Heart left ventricle (tissue), 16 donors: Measurements from ENCODE around the gene COX5B. TPM values are rescaled to one million over a fixed set of nuclear protein-coding genes. Genes with fewer than 3 reads are reported as not detected.

ENCODE experiments used
- ATAC-seq, 4 donors: fragments of 200-7000 bp; cut with Tn5 transposase; one replicate each; pipeline ENCODE4 v1.9.1; 2020 to 2022; ENCODE audit warnings: moderate library complexity in 4 of 4, mild to moderate bottlenecking in 3 of 4, moderate number of reproducible peaks in 1 of 4
- DNase-seq, 5 donors: peaks; one replicate each; pipeline ENCODE4 v3.0.0-alpha.2; 2020
- H3K27ac ChIP-seq, 12 donors: fragments of 200-600 bp; sonication (generic) in 4 of 12; one replicate each; pipeline versions ENCODE4 v1.5.0 to v1.8.0; 2016 to 2022; ENCODE audit warnings: mild to moderate bottlenecking in 2 of 12
- H3K27me3 ChIP-seq, 9 donors: fragments of 200-600 bp; sonication (generic) in 2 of 9; one replicate each; pipeline versions ENCODE4 v1.5.1 to v1.8.0; 2016 to 2022; ENCODE audit warnings: mild to moderate bottlenecking in 3 of 9
- H3K36me3 ChIP-seq, 9 donors: fragments of 200-600 bp; sonication (generic) in 2 of 9; one replicate each; pipeline versions ENCODE4 v1.5.0 to v1.8.0; 2018 to 2022; ENCODE audit warnings: mild to moderate bottlenecking in 2 of 9
- H3K4me1 ChIP-seq, 12 donors: fragments of 200-600 bp; sonication (generic) in 4 of 12; one replicate each; pipeline versions ENCODE4 v1.5.0 to v1.8.0; 2016 to 2022; ENCODE audit warnings: mild to moderate bottlenecking in 3 of 12
- H3K4me3 ChIP-seq, 12 donors: fragments of 200-600 bp; sonication (generic) in 4 of 12; one replicate each; pipeline versions ENCODE4 v1.5.0 to v1.8.0; 2017 to 2022; ENCODE audit warnings: mild to moderate bottlenecking in 9 of 12, moderate library complexity in 4 of 12
- H3K9me3 ChIP-seq, 12 donors: fragments of 200-600 bp; sonication (generic) in 4 of 12; one replicate each; pipeline versions ENCODE4 v1.5.0 to v1.8.0; 2016 to 2022; ENCODE audit warnings: mild to moderate bottlenecking in 1 of 12
- CTCF ChIP-seq, 12 donors: fragments of 200-600 bp; sonication (generic) in 4 of 12; IDR thresholded peaks; one replicate each; pipeline versions ENCODE4 v1.5.0 to v1.8.0; 2018 to 2022; ENCODE audit warnings: antibody characterized with exemption in 12 of 12, mild to moderate bottlenecking in 5 of 12
- POLR2A ChIP-seq, 2 donors: fragments of 450-650 bp; IDR thresholded peaks; one replicate each; pipeline ENCODE4 v1.6.1; 2017; ENCODE audit warnings: antibody characterized with exemption in 2 of 2, mild to moderate bottlenecking in 2 of 2, moderate library complexity in 2 of 2
- WGBS, 4 donors: extraction: QIAGEN DNeasy Blood & Tissue Kit in 2 of 4; methylation state at CpG; one replicate each; pipeline versions ENCODE4 v1.1.5 to v1.1.7; 2013 to 2018; 5-methylcytosine and 5-hydroxymethylcytosine counted together
- intact Hi-C, 10 donors: fragments of 100-400 bp; cut with DNase I; formaldehyde crosslinking; loops; one replicate each; pipeline versions ENCODE4 v1.11.1 to v1.14.2; 2022
- polyA plus RNA-seq, 2 donors: library from polyadenylated mRNA; stranded (reverse); fragments of 200-250 nt; gene quantifications; one replicate each; pipeline ENCODE4 v1.2.3, GENCODE V29; 2013
- total RNA-seq, 9 donors: library from RNA; depleted of rRNA in 2 of 9; stranded (reverse); fragments of >200 nt in 2 of 9; fragmentation: NEBNext Ultra II Directional in 3 of 9; extraction: Animal tissue kit (Norgen Biotek cat#: 25700) in 3 of 9; gene quantifications; one replicate each; pipeline versions ENCODE4 v1.1.0 to v1.2.4, GENCODE V29; 2016 to 2023
- donor health status: ischemic (EF 13 %, LVEDD 7.1; RV severe dilation, severe dysfunction).
- donor health status: healthy with polysubstance abuse.
- donor health status: DM: no; HTN: yes; CAD: no.
- donor health status: DM: no; HTN: no; CAD: no.
- donor health status: ischemic (EF 25% LVEDD 6.9; RV normal size, moderate dysfunction).
- donor health status: ischemic (EF 25% LVEDD 5.7; RV mildly dilated, moderate dysfunction).
- donor health status: healthy.
- donor health status: DM: yes; HTN: yes; CAD: no.
- donor health status: ischemic (EF 35%, LVEDD 5.7; RV mildly dilated, moderate dysfunction).
- donor health status: nonischemic (EF 11% LVEDD 7.7; RV severe dilation, severe dysfunction).
- donor health status: DM: yes; HTN: yes; CAD: no.
- donor health status: PGD.
- donor health status: ischemic (EF 29% LVEDD 5.4; RV normal size, mild dysfunction).
- donor health status: nonischemic (EF 23%, LVEDD 6.1; RV moderate dilation, normal function).

The COX5B gene
- total and polyA plus RNA-seq, 11 donors = 745 to 4,214 (median 1,226) TPM

GRCh38 chr2:97688062-97688827 lies 42.4 kb downstream of the COX5B start:
- ATAC-seq = no peak
- Histone ChIP-seq H3K27ac (no peak overlapping the region), H3K4me3 (no peak overlapping the region), H3K36me3 (no peaks in the 10 kb centered on the region), H3K9me3 (peaks cover 0 to 4% (median 0%) of the 10 kb centered on the region in 12 donors), H3K4me1 (no peaks in the 10 kb centered on the region), H3K27me3 (no peaks in the 10 kb centered on the region)
- TF ChIP-seq POLR2A (IDR thresholded peaks at IDR 0.05) (no peak), CTCF (IDR thresholded peaks at IDR 0.05) (no peak)
- 91 to 95% (median 93%) methylated on average over 9 to 11 of the region's 11 CpGs for WGBS, 4 donors
- no peak for DNase-seq
- intact Hi-C loops = no loop called here

GRCh38 chr2:97691166-97691565 lies 45.3 kb downstream of the COX5B start:
- DNase-seq = no peak
- Histone ChIP-seq H3K36me3 (no peaks in the 10 kb centered on the region), H3K4me3 (no peak overlapping the region), H3K27ac (no peak overlapping the region), H3K9me3 (peaks cover 0 to 8% (median 0%) of the 10 kb centered on the region in 12 donors), H3K4me1 (no peaks in the 10 kb centered on the region), H3K27me3 (no peaks in the 10 kb centered on the region)
- WGBS, 4 donors = 52 to 75% (median 66%) methylated on average over 4 to 6 of the region's 6 CpGs
- TF ChIP-seq CTCF (IDR thresholded peaks at IDR 0.05) = no peak
- no peak for TF ChIP-seq POLR2A (IDR thresholded peaks at IDR 0.05)
- ATAC-seq = no peak
- intact Hi-C loops = loop anchor here in 2 of 10 donors (10.0 kb wide), 1 partner anchor 96 kb away; no protein-coding TSS in a partner anchor

GRCh38 chr2:97693476-97693875 lies 47.6 kb downstream of the COX5B start:
- H3K36me3 ChIP-seq = no peaks in the 10 kb centered on the region
- H3K9me3 ChIP-seq = peaks cover 0 to 8% (median 0%) of the 10 kb centered on the region in 12 donors
- intact Hi-C loops = loop anchor here in 2 of 10 donors (10.0 kb wide), 1 partner anchor 99 kb away; no protein-coding TSS in a partner anchor
- no peak overlapping the region for H3K4me3 ChIP-seq
- H3K27ac ChIP-seq = no peak overlapping the region
- no peaks in the 10 kb centered on the region for H3K27me3 ChIP-seq
- no peak for DNase-seq
- peaks cover 0 to 5% (median 1%) of the 10 kb centered on the region in 12 donors for H3K4me1 ChIP-seq
- ATAC-seq = no peak
- TF ChIP-seq CTCF (IDR thresholded peaks at IDR 0.05) (no peak), POLR2A (IDR thresholded peaks at IDR 0.05) (no peak)

GRCh38 chr2:97695744-97696143 lies 49.9 kb downstream of the COX5B start:
- DNase-seq = no peak

More at GRCh38 chr2:97695744-97696143, 49.9 kb downstream of the COX5B start:
- Histone ChIP-seq H3K4me3 (no peak overlapping the region), H3K27ac (no peak overlapping the region), H3K27me3 (no peaks in the 10 kb centered on the region), H3K36me3 (no peaks in the 10 kb centered on the region), H3K4me1 (peaks cover 0 to 7% (median 1%) of the 10 kb centered on the region in 12 donors), H3K9me3 (peaks cover 0 to 8% (median 0%) of the 10 kb centered on the region in 12 donors)
- TF ChIP-seq POLR2A (IDR thresholded peaks at IDR 0.05) (no peak), CTCF (IDR thresholded peaks at IDR 0.05) (no peak)
- ATAC-seq = no peak
- 94 to 96% (median 95%) methylated on average over 5 of the region's 5 CpGs for WGBS, 4 donors
- intact Hi-C loops = loop anchor here in 7 of 10 donors (2.0 to 10.0 kb wide), 5 partner anchors 31 to 692 kb away; partner anchors contain the start of gene ACTR1B (in 2 of the 7)
